K562 (cell line): Measurements from ENCODE around the gene NRAP. TPM values are rescaled to one million over a fixed set of nuclear protein-coding genes. Genes with fewer than 3 reads are reported as not detected.

Experiments used
- ASH1L ChIP-seq: fragments of 450-650 bp; IDR thresholded peaks from 2 replicates; pipeline ENCODE4 v1.6.1; 2018; ENCODE audit warnings: borderline replicate concordance, mild to moderate bottlenecking, low read depth; ENCODE audit not compliant: partially characterized antibody
- CHD4 ChIP-seq: fragments of 200-600 bp; sonication (generic); IDR thresholded peaks from 3 replicates; pipeline ENCODE4 v1.6.1; 2012; ENCODE audit warnings: low read depth, mild to moderate bottlenecking, mixed read lengths, low read length, inconsistent platforms; ENCODE audit not compliant: insufficient read depth, insufficient replicate concordance, poor library complexity, severe bottlenecking
- ETV1 ChIP-seq: fragments of 450-650 bp; conservative IDR thresholded peaks from 2 replicates; pipeline ENCODE4 v1.6.1; 2016; ENCODE audit warnings: missing genetic modification characterization, control low read depth, low read depth, missing compliant biosample characterization
- FOXA3 ChIP-seq, 2 experiments: fragments of 450-650 bp in 1 of 2; sonication (generic) in 1 of 2; formaldehyde crosslinking; IDR thresholded peaks in 1 of 2; conservative IDR thresholded peaks in 1 of 2; 2 replicates each; pipeline versions ENCODE4 v1.4.0 to v1.8.0; 2020 to 2022; ENCODE audit warnings: mild to moderate bottlenecking in 2 of 2, missing genetic modification reagents in 1 of 2
- SIN3A ChIP-seq, 2 experiments: fragments of 150-350 bp in 1 of 2; IDR thresholded peaks; 2 replicates each; pipeline ENCODE4 v1.6.1; 2011 to 2016; ENCODE audit warnings: borderline replicate concordance in 2 of 2, low read depth in 2 of 2, low read length in 2 of 2, mild to moderate bottlenecking in 2 of 2, moderate library complexity in 2 of 2; ENCODE audit not compliant: control insufficient read depth in 1 of 2
- STAG1 ChIP-seq: sonication (generic); formaldehyde crosslinking; IDR thresholded peaks from 2 replicates; pipeline ENCODE4 v1.5.0; 2020; ENCODE audit warnings: missing genetic modification reagents, borderline replicate concordance
- ZNF551 ChIP-seq: fragments of 250-450 bp; sonication (Bioruptor Pico); IDR thresholded peaks from 2 replicates; pipeline ENCODE4 v1.5.0; 2021; ENCODE audit warnings: mild to moderate bottlenecking, moderate library complexity
- ZNF699 ChIP-seq: fragments of 250-450 bp; sonication (Bioruptor Pico); IDR thresholded peaks from 2 replicates; pipeline ENCODE4 v1.8.0; 2021; ENCODE audit warnings: mild to moderate bottlenecking, moderate library complexity; ENCODE audit not compliant: insufficient replicate concordance
- ZSCAN32 ChIP-seq: fragments of 450-650 bp; formaldehyde crosslinking; IDR thresholded peaks from 2 replicates; pipeline ENCODE4 v1.4.0; 2020; ENCODE audit warnings: mild to moderate bottlenecking, moderate library complexity
- polyA plus RNA-seq, 8 experiments: library from polyadenylated mRNA; depleted of rRNA in 4 of 8; stranded (reverse) in 5 of 8; unstranded in 3 of 8; fragments of >200 nt; fragmentation: Nextera tagmentation in 2 of 8; fragmentation: Illumina TruSeq in 1 of 8; extraction: Ambion mirVana in 2 of 8; extraction: Trizol in 1 of 8; gene quantifications; 2 replicates each; pipeline versions ENCODE4 v1.2.1 to v1.2.3, GENCODE V29; 2011 to 2014; ENCODE audit warnings: inconsistent platforms in 1 of 8, missing spikeins in 1 of 8
- total RNA-seq, 7 experiments: library from RNA; depleted of rRNA in 6 of 7; stranded (reverse); fragments of >200 nt in 6 of 7; fragmentation: Illumina TruSeq in 2 of 7; extraction: Trizol in 2 of 7; gene quantifications; 2 replicates each; pipeline versions ENCODE4 v1.2.1 to v1.2.3, GENCODE V29; 2011 to 2021; ENCODE audit warnings: low replicate concordance in 1 of 7
- TF ChIP-seq, protein P1 (sequence below): fragments of 450-650 bp; IDR thresholded peaks from 2 replicates; pipeline ENCODE4 v1.6.1; 2016; ENCODE audit warnings: mild to moderate bottlenecking, moderate library complexity
- TF ChIP-seq, protein P2 (sequence below), 2 experiments: fragments of 450-650 bp; IDR thresholded peaks; 2 replicates each; pipeline ENCODE4 v1.6.1; 2016
- TF ChIP-seq, protein P3 (sequence below): IDR thresholded peaks from 2 replicates; pipeline ENCODE4 v1.6.1; 2014; ENCODE audit warnings: antibody characterized with exemption

The NRAP gene
- total and polyA plus RNA-seq, 9 of the 15 experiments (the other 6 are each of a cell fraction or from before 2014, with no cell fraction given), result not detected

DNA sequence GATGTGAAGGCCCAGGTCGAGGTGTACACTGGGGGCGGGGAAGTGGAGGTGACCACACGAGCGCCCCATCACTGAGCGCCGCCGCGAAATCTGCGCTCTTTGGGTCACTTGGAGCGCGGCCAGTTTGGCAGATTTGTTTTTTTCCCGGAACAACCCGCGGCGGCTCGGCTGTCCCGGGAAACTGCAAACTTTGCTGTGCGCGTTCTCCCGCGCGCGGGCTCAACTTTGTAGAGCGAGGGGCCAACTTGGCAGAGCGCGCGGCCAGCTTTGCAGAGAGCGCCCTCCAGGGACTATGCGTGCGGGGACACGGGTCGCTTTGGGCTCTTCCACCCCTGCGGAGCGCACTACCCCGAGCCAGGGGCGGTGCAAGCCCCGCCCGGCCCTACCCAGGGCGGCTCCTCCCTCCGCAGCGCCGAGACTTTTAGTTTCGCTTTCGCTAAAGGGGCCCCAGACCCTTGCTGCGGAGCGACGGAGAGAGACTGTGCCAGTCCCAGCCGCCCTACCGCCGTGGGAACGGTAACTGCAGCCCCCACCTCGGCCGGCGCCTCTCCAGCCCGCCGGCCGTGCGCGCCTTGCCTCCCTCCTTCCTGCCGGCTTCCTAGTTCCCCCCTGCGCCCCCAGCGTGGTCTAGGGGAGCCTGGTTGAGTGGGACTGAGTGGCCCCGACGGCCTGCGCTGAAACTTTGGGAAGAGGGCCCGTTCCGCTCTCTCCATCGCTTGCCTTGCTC lies 15.8 kb upstream of the NRAP start, which contains the start of gene CASP7 (continued):
- TF ChIP-seq, protein P1, sequence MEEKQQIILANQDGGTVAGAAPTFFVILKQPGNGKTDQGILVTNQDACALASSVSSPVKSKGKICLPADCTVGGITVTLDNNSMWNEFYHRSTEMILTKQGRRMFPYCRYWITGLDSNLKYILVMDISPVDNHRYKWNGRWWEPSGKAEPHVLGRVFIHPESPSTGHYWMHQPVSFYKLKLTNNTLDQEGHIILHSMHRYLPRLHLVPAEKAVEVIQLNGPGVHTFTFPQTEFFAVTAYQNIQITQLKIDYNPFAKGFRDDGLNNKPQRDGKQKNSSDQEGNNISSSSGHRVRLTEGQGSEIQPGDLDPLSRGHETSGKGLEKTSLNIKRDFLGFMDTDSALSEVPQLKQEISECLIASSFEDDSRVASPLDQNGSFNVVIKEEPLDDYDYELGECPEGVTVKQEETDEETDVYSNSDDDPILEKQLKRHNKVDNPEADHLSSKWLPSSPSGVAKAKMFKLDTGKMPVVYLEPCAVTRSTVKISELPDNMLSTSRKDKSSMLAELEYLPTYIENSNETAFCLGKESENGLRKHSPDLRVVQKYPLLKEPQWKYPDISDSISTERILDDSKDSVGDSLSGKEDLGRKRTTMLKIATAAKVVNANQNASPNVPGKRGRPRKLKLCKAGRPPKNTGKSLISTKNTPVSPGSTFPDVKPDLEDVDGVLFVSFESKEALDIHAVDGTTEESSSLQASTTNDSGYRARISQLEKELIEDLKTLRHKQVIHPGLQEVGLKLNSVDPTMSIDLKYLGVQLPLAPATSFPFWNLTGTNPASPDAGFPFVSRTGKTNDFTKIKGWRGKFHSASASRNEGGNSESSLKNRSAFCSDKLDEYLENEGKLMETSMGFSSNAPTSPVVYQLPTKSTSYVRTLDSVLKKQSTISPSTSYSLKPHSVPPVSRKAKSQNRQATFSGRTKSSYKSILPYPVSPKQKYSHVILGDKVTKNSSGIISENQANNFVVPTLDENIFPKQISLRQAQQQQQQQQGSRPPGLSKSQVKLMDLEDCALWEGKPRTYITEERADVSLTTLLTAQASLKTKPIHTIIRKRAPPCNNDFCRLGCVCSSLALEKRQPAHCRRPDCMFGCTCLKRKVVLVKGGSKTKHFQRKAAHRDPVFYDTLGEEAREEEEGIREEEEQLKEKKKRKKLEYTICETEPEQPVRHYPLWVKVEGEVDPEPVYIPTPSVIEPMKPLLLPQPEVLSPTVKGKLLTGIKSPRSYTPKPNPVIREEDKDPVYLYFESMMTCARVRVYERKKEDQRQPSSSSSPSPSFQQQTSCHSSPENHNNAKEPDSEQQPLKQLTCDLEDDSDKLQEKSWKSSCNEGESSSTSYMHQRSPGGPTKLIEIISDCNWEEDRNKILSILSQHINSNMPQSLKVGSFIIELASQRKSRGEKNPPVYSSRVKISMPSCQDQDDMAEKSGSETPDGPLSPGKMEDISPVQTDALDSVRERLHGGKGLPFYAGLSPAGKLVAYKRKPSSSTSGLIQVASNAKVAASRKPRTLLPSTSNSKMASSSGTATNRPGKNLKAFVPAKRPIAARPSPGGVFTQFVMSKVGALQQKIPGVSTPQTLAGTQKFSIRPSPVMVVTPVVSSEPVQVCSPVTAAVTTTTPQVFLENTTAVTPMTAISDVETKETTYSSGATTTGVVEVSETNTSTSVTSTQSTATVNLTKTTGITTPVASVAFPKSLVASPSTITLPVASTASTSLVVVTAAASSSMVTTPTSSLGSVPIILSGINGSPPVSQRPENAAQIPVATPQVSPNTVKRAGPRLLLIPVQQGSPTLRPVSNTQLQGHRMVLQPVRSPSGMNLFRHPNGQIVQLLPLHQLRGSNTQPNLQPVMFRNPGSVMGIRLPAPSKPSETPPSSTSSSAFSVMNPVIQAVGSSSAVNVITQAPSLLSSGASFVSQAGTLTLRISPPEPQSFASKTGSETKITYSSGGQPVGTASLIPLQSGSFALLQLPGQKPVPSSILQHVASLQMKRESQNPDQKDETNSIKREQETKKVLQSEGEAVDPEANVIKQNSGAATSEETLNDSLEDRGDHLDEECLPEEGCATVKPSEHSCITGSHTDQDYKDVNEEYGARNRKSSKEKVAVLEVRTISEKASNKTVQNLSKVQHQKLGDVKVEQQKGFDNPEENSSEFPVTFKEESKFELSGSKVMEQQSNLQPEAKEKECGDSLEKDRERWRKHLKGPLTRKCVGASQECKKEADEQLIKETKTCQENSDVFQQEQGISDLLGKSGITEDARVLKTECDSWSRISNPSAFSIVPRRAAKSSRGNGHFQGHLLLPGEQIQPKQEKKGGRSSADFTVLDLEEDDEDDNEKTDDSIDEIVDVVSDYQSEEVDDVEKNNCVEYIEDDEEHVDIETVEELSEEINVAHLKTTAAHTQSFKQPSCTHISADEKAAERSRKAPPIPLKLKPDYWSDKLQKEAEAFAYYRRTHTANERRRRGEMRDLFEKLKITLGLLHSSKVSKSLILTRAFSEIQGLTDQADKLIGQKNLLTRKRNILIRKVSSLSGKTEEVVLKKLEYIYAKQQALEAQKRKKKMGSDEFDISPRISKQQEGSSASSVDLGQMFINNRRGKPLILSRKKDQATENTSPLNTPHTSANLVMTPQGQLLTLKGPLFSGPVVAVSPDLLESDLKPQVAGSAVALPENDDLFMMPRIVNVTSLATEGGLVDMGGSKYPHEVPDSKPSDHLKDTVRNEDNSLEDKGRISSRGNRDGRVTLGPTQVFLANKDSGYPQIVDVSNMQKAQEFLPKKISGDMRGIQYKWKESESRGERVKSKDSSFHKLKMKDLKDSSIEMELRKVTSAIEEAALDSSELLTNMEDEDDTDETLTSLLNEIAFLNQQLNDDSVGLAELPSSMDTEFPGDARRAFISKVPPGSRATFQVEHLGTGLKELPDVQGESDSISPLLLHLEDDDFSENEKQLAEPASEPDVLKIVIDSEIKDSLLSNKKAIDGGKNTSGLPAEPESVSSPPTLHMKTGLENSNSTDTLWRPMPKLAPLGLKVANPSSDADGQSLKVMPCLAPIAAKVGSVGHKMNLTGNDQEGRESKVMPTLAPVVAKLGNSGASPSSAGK, result no peak
- TF ChIP-seq STAG1 (CRISPR knock-in tag) (no peak), ASH1L (no peak), SIN3A (IDR thresholded peaks at IDR 0.05; ENCODE audit: borderline replicate concordance in 2 of 2, control insufficient read depth in 1 of 2, low read depth in 2 of 2, low read length in 2 of 2) (no peak), ZSCAN32 (CRISPR knock-in tag) (no peak), ETV1 (tag) (no peak), ZNF551 (no peak), CHD4 (no peak), ZNF699 (CRISPR knock-in tag) (no peak), FOXA3 (CRISPR knock-in tag; conservative IDR thresholded peaks at IDR 0.05 in 1 of 2, IDR thresholded peaks at IDR 0.05 in 1 of 2) (no peak)
- TF ChIP-seq, protein P2, sequence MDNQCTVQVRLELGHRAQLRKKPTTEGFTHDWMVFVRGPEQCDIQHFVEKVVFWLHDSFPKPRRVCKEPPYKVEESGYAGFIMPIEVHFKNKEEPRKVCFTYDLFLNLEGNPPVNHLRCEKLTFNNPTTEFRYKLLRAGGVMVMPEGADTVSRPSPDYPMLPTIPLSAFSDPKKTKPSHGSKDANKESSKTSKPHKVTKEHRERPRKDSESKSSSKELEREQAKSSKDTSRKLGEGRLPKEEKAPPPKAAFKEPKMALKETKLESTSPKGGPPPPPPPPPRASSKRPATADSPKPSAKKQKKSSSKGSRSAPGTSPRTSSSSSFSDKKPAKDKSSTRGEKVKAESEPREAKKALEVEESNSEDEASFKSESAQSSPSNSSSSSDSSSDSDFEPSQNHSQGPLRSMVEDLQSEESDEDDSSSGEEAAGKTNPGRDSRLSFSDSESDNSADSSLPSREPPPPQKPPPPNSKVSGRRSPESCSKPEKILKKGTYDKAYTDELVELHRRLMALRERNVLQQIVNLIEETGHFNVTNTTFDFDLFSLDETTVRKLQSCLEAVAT (IDR thresholded peaks at IDR 0.05), result no peak
- TF ChIP-seq, protein P3, sequence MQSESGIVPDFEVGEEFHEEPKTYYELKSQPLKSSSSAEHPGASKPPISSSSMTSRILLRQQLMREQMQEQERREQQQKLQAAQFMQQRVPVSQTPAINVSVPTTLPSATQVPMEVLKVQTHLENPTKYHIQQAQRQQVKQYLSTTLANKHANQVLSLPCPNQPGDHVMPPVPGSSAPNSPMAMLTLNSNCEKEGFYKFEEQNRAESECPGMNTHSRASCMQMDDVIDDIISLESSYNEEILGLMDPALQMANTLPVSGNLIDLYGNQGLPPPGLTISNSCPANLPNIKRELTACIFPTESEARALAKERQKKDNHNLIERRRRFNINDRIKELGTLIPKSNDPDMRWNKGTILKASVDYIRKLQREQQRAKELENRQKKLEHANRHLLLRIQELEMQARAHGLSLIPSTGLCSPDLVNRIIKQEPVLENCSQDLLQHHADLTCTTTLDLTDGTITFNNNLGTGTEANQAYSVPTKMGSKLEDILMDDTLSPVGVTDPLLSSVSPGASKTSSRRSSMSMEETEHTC, result no peak
